ENCODE measurements around the gene SERTAD3.

GRCh38 chr19:40465025-40465556, 21.0 kb upstream of the SERTAD3 start:
- TF ChIP-seq SIN3A (IDR thresholded peaks at IDR 0.05; ENCODE audit: borderline replicate concordance, insufficient read depth, low read length) (no peak), REST (IDR thresholded peaks at IDR 0.05; ENCODE audit: insufficient read depth in 1 of 2, low read depth in 2 of 2, low read length in 2 of 2) (no peak), POLR2AphosphoS5 (IDR thresholded peaks at IDR 0.05; ENCODE audit: low read depth, low read length) (no peak), TAF1 (IDR thresholded peaks at IDR 0.05; ENCODE audit: borderline replicate concordance, insufficient read depth, low read length) (no peak), FOXP2 (optimal IDR thresholded peaks at IDR 0.05; ENCODE audit: borderline replicate concordance, extremely low read depth, extremely low read length, insufficient read depth) (no peak)

Data from PFSK-1 (cell line).